IMR-90 (cell line): Measurements from ENCODE around the gene ZFYVE28. TPM values are rescaled to one million over a fixed set of nuclear protein-coding genes. Genes with fewer than 3 reads are reported as not detected.

Experiments
- ATAC-seq: fragments of 200-7000 bp; cut with Tn5 transposase; 2 replicates; pipeline ENCODE4 v1.9.1; 2020; ENCODE audit warnings: low read depth, mild to moderate bottlenecking, moderate library complexity
- BruUV-seq: library from RNA; stranded (reverse); fragments of 400-500 nt; replicated peaks from 2 replicates; lab custom pipeline; 2021; lab: Mats Ljungman, UMichigan
- CTCF ChIA-PET: fragments of 300-600 bp; formaldehyde crosslinking; extraction: SDS; loops from one replicate; lab custom pipeline; 2021; ENCODE audit warnings: antibody characterized with exemption; lab: Yijun Ruan, JAX
- POLR2A ChIA-PET: fragments of 300-600 bp; sonication (Branson Sonifier 250); formaldehyde crosslinking; loops from one replicate; lab custom pipeline; 2022; ENCODE audit warnings: antibody characterized with exemption; ENCODE audit not compliant: unreplicated experiment; lab: Charles Lee
- DNase-seq: peaks from one replicate; pipeline ENCODE4 v3.0.0; 2013
- H2AFZ ChIP-seq: replicated peaks from 2 replicates; pipeline ENCODE3; 2013; ENCODE audit warnings: low read length, mild to moderate bottlenecking; ENCODE audit not compliant: poor library complexity
- H2AK5ac ChIP-seq: 2 replicates; pipeline ENCODE4 v1.6.1; 2013; ENCODE audit warnings: low read depth, low read length, inconsistent platforms
- H2AK9ac ChIP-seq: replicated peaks from 2 replicates; pipeline ENCODE3; 2013; ENCODE audit warnings: mild to moderate bottlenecking, low read depth, low read length, moderate library complexity; ENCODE audit not compliant: poor library complexity
- H2BK120ac ChIP-seq: 2 replicates; pipeline ENCODE4 v1.6.1; 2013; ENCODE audit warnings: low read depth, low read length, inconsistent platforms
- H2BK15ac ChIP-seq: 3 replicates; pipeline ENCODE4 v1.6.1; 2013; ENCODE audit warnings: low read depth, low read length, inconsistent platforms
- H2BK20ac ChIP-seq: 2 replicates; pipeline ENCODE4 v1.6.1; 2013; ENCODE audit warnings: low read depth, mild to moderate bottlenecking, inconsistent platforms, low read length, moderate library complexity
- H2BK5ac ChIP-seq: 2 replicates; pipeline ENCODE4 v1.6.1; 2013; ENCODE audit warnings: mild to moderate bottlenecking, low read depth, low read length, inconsistent platforms; ENCODE audit not compliant: poor library complexity, severe bottlenecking
- H3K14ac ChIP-seq: replicated peaks from 2 replicates; pipeline ENCODE4 v1.6.1; 2013; ENCODE audit warnings: low read depth, low read length, inconsistent platforms
- H3K18ac ChIP-seq: 2 replicates; pipeline ENCODE4 v1.6.1; 2013; ENCODE audit warnings: low read depth, low read length, control low read depth
- H3K23ac ChIP-seq: 2 replicates; pipeline ENCODE4 v1.6.1; 2013; ENCODE audit warnings: low read depth, low read length, inconsistent platforms
- H3K27ac ChIP-seq: 2 replicates; pipeline ENCODE4 v1.5.1; 2013; ENCODE audit warnings: mild to moderate bottlenecking, control low read depth, low read length; ENCODE audit not compliant: insufficient read depth
- H3K27me3 ChIP-seq: 2 replicates; pipeline ENCODE4 v1.6.1; 2013; ENCODE audit warnings: low read length; ENCODE audit not compliant: control insufficient read depth, insufficient read depth
- H3K36me3 ChIP-seq: 2 replicates; pipeline ENCODE4 v1.6.1; 2013; ENCODE audit warnings: low read length, mixed read lengths; ENCODE audit not compliant: control insufficient read depth, insufficient read depth
- H3K4ac ChIP-seq: 2 replicates; pipeline ENCODE4 v1.6.1; 2013; ENCODE audit warnings: low read depth, low read length, inconsistent platforms
- H3K4me1 ChIP-seq: 2 replicates; pipeline ENCODE4 v1.6.1; 2013; ENCODE audit warnings: low read length, mixed read lengths; ENCODE audit not compliant: control insufficient read depth, insufficient read depth
- H3K4me2 ChIP-seq: 2 replicates; pipeline ENCODE4 v1.6.1; 2013; ENCODE audit warnings: low read depth, mild to moderate bottlenecking, control low read depth, low read length, moderate library complexity
- H3K4me3 ChIP-seq: 2 replicates; pipeline ENCODE4 v1.5.1; 2013; ENCODE audit warnings: low read depth, mild to moderate bottlenecking, control low read depth, low read length, moderate library complexity; ENCODE audit not compliant: insufficient read depth
- H3K56ac ChIP-seq: 2 replicates; pipeline ENCODE4 v1.6.1; 2013; ENCODE audit warnings: low read length, inconsistent platforms; ENCODE audit not compliant: insufficient read depth; ENCODE audit errors: extremely low read depth
- H3K79me1 ChIP-seq, 2 experiments: 2 replicates each; pipeline ENCODE4 v1.6.1; 2013; ENCODE audit warnings: low read length in 2 of 2, inconsistent platforms in 1 of 2, low read depth in 1 of 2
- H3K9ac ChIP-seq: 2 replicates; pipeline ENCODE4 v1.6.1; 2013; ENCODE audit warnings: low read depth, low read length, control low read depth
- H3K9me1 ChIP-seq: 2 replicates; pipeline ENCODE4 v1.6.1; 2013; ENCODE audit warnings: low read length, inconsistent platforms; ENCODE audit not compliant: insufficient read depth
- H3K9me3 ChIP-seq: 2 replicates; pipeline ENCODE4 v1.6.1; 2013; ENCODE audit warnings: low read length; ENCODE audit not compliant: control insufficient read depth, insufficient read depth
- H4K20me1 ChIP-seq: 2 replicates; pipeline ENCODE4 v1.6.1; 2013; ENCODE audit warnings: low read length, inconsistent platforms; ENCODE audit not compliant: insufficient read depth
- H4K5ac ChIP-seq: 2 replicates; pipeline ENCODE4 v1.6.1; 2013; ENCODE audit warnings: mild to moderate bottlenecking, low read depth, low read length, control low read depth
- H4K8ac ChIP-seq, 2 experiments: 2 replicates each; pipeline ENCODE4 v1.6.1; 2013; ENCODE audit warnings: low read depth in 2 of 2, low read length in 2 of 2, control low read depth in 1 of 2, inconsistent platforms in 1 of 2
- H4K91ac ChIP-seq: 2 replicates; pipeline ENCODE4 v1.6.1; 2013; ENCODE audit warnings: low read depth, low read length, inconsistent platforms; ENCODE audit not compliant: insufficient read depth
- MXI1 ChIP-seq: IDR thresholded peaks from 2 replicates; pipeline ENCODE4 v1.6.1; 2012; ENCODE audit warnings: low read depth, mild to moderate bottlenecking, low read length, moderate library complexity, borderline replicate concordance
- POLR2A ChIP-seq: IDR thresholded peaks from 2 replicates; pipeline ENCODE4 v1.6.1; 2012; ENCODE audit warnings: mild to moderate bottlenecking, low read depth, low read length
- USF2 ChIP-seq: fragments of 150-350 bp; IDR thresholded peaks from 2 replicates; pipeline ENCODE4 v1.6.1; 2017; ENCODE audit warnings: mild to moderate bottlenecking, antibody characterized with exemption, low read length, low read depth
- dilution Hi-C: fragments of 300-500 bp; cut with HindIII; formaldehyde crosslinking; loops from one replicate; pipeline ENCODE4 v1.14.3; 2018; ENCODE audit warnings: low sequenced_read_pairs; ENCODE audit not compliant: unreplicated experiment
- in situ Hi-C: fragments of 300-500 bp; cut with MboI; formaldehyde crosslinking; loops from 3 replicates; pipeline ENCODE4 v1.14.3; 2019; ENCODE audit warnings: low sequenced_read_pairs, inconsistent platforms, mixed read lengths
- intact Hi-C: fragments of 100-400 bp; cut with micrococcal nuclease; formaldehyde crosslinking; loops from 2 replicates; pipeline ENCODE4 v1.10.0; 2022
- polyA plus RNA-seq, 3 experiments: library from polyadenylated mRNA; depleted of rRNA; stranded (reverse); fragments of >200 nt; gene quantifications; 2 replicates each; pipeline ENCODE4 v1.2.3, GENCODE V29; 2012; ENCODE audit warnings: low replicate concordance in 1 of 3
- total RNA-seq: library from RNA; depleted of rRNA; stranded (reverse); fragments of >200 nt; gene quantifications from 2 replicates; pipeline ENCODE4 v1.2.3, GENCODE V29; 2012

ZFYVE28 gene
- total and polyA plus RNA-seq, 2 of the 4 experiments (the other 2 are of a cell fraction) = 0.36 to 1.2 TPM

- no peak for ATAC-seq
Measured at GRCh38 chr4:2336659-2337058, 81.8 kb downstream of the ZFYVE28 start.

More at GRCh38 chr4:2336659-2337058, 81.8 kb downstream of the ZFYVE28 start:
- TF ChIP-seq USF2 (no peak), POLR2A (no peak), MXI1 (no peak)
- H2AK5ac ChIP-seq = peak overlapping the region; percentile 80
- H3K4me2 ChIP-seq = no peak overlapping the region
- no peak for DNase-seq
- no peak overlapping the region for H2BK20ac ChIP-seq
- H2BK120ac ChIP-seq = no peak overlapping the region
- H3K36me3 ChIP-seq = no peaks in the 10 kb centered on the region
- H3K9me1 ChIP-seq = no peaks in the 10 kb centered on the region
- intact Hi-C loops (no loop called here), in situ Hi-C loops (no loop called here), dilution Hi-C loops (no loop called here)
- no peak overlapping the region for H2BK15ac ChIP-seq
- H3K9me3 ChIP-seq = no peaks in the 10 kb centered on the region
- H4K8ac ChIP-seq = no peak overlapping the region
- CTCF ChIA-PET = interaction anchor here (0.6 kb wide), 1 partner anchor 67 kb away, joined by 4 read pairs; no protein-coding TSS in a partner anchor
- no peak overlapping the region for H3K9ac ChIP-seq
- no peak overlapping the region for H3K27ac ChIP-seq
- H3K4me1 ChIP-seq = no peaks in the 10 kb centered on the region
- H3K56ac ChIP-seq = no peak overlapping the region
- no peak overlapping the region for H2AFZ ChIP-seq
- no TSS peak for BruUV-seq
- H4K5ac ChIP-seq = no peak overlapping the region
- no peak overlapping the region for H3K4ac ChIP-seq
- H3K27me3 ChIP-seq = peaks cover 13% of the 10 kb centered on the region
- H4K91ac ChIP-seq = no peak overlapping the region
- no peak overlapping the region for H3K14ac ChIP-seq
- no peaks in the 10 kb centered on the region for H3K79me1 ChIP-seq
- no peak overlapping the region for H2BK5ac ChIP-seq
- POLR2A ChIA-PET = no interaction called here
- H3K4me3 ChIP-seq = no peak overlapping the region
- no peak overlapping the region for H2AK9ac ChIP-seq
- no peak overlapping the region for H3K18ac ChIP-seq
- no peaks in the 10 kb centered on the region for H4K20me1 ChIP-seq
- H3K23ac ChIP-seq = no peak overlapping the region
